ENCODE data around the gene STK11. TPM values are rescaled to one million over a fixed set of nuclear protein-coding genes. Genes with fewer than 3 reads are reported as not detected.

Gene STK11
- total RNA-seq, 1 donor from 2014 or later = 61.3 TPM

DNA sequence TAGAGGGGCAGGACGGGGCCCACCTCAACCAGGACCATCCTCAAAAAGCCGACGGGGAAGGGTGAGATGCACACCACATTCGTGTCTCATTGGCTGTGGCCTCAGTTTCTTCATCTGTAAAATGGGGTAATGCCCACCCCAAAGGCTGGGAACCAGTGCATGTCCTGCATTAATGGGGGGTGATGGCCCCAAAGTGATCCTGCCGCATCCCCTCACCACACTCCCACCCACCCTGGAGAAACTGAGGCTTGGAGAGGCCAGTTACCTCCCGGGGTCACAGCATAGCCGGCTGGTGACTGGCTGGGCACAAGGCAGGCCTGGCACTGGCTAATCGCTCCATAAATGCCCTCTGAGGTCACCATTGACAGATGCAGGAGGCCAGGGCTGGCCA is 42.2 kb downstream of the STK11 start:
- Mint-ChIP-seq H3K27me3 (ENCODE audit: unreplicated experiment) (no peaks in the 10 kb centered on the region), H3K4me3 (ENCODE audit: unreplicated experiment) (no peak overlapping the region), H3K27ac (ENCODE audit: unreplicated experiment) (no peak overlapping the region), H3K36me3 (ENCODE audit: unreplicated experiment) (peaks cover 8% of the 10 kb centered on the region), H3K4me1 (ENCODE audit: unreplicated experiment) (peaks cover 24% of the 10 kb centered on the region), H3K9me3 (ENCODE audit: unreplicated experiment) (no peaks in the 10 kb centered on the region)
- no peak for DNase-seq (ENCODE audit: extremely low spot score, unreplicated experiment)
- TF ChIP-seq CTCF (IDR thresholded peaks at IDR 0.05) = no peak

DNA sequence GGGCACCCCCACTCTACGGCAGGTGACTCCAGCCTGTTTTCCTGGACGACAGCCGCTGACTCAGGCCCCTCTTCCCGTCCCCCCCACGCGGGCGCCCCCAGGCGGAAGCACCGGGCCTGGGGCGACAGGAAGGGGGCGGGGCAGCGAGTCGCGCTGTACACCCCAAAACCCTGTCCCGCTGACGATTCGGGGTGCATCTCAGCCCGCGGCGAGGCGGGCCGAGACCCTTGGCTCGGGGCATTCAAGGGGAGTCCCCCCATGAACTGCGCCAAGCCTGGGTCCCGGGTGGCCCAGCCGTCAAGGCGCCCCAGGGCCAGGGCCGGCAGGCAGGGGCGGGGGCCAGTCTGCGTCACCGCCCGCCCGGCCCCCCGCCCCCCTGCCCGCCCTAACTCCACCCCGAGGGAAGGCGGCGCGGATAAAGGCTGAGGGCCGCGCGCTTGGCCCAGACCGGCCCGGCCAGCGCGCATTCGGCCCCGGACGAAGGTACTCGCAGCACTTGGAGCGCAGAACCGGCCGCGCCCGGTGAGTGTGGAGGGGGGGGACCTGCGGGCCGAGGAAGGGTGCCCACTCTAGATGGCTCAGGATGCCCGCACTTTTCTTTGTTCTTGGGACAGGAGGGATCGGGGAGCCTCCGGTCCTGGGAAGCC is 42.7 kb downstream of the STK11 start, which contains the start of gene MIDN:
MIDN (plus strand) TSS at position 445 of the 647 bp plus-strand sequence. CDS start 1,714 bp downstream, outside the sequence.
- no peak for TF ChIP-seq CTCF (IDR thresholded peaks at IDR 0.05)
- no peaks in the 10 kb centered on the region for H3K9me3 Mint-ChIP-seq (ENCODE audit: unreplicated experiment)
- peaks cover 8% of the 10 kb centered on the region for H3K36me3 Mint-ChIP-seq (ENCODE audit: unreplicated experiment)
- DNase-seq (ENCODE audit: extremely low spot score, unreplicated experiment) = peak; percentile 93
- H3K27me3 Mint-ChIP-seq (ENCODE audit: unreplicated experiment) = no peaks in the 10 kb centered on the region
- peak within 1 kb of the TSS; percentile 79 for H3K4me3 Mint-ChIP-seq (ENCODE audit: unreplicated experiment)
- peaks cover 21% of the 10 kb centered on the region for H3K4me1 Mint-ChIP-seq (ENCODE audit: unreplicated experiment)
- peak within 1 kb of the TSS; percentile 86 for H3K27ac Mint-ChIP-seq (ENCODE audit: unreplicated experiment)

DNA sequence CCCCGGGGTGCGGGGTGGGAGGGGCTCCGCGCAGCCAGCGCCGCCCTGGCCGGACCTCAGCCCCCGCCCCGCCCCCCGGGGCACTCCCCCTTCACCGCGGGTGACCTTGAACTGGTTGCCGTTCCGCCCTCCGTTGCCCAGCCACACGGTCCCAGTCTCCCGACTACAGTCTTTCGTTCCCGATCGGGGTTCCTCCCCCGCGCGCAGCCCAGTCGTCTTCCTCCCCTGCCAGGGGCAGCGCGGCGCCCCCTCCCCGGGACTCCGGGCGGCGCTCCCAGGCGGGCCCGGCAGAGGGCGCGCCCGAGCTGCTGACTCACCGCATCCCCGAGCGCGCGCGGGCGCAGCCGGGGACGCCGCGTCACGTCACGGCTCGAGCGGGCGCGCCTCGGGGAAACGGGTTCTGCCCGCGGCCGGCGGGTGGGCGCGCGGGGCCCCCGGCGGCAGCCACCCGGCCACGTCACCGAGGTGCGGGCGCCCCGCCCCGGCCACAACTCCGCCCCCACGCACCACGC is 43.3 kb downstream of the STK11 start:
- peak; percentile 96 for DNase-seq (ENCODE audit: extremely low spot score, unreplicated experiment)
- Mint-ChIP-seq H3K9me3 (ENCODE audit: unreplicated experiment) (no peaks in the 10 kb centered on the region), H3K4me3 (ENCODE audit: unreplicated experiment) (peak overlapping the region; percentile 79)

DNA sequence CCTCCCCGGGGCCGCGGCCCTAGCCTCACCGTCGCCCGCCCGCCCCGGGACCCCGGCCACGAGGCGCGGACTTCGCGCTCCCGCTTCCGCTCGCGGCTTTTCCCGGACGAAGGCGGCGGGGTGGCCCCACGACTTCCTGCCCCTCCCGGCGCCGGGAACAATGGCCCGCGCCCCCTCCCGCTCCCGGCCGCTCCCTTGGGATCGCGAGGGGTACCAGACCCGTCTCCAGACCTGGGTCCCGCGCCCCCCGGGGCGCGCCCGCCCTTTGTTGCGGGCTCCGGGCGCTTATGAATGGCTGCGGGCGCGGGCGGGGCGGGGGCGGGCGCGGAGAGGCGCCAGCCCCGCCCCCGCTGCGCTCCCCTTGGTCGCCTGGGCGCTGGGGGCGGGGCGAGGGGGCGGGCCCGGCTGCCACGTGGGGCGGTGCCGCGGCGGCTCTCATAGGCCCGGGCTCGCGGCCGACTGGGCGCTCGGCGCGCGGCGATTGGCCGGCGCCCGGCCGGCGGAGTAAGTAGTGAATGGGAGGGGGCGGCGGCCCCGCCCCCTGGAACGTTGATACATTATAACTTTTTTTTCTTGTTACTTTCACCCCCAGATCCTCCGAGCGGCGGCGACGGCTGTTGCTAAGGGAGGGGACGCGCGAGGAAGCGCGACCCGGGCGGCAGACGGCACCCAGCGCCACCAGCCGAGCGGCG is 43.9 kb downstream of the STK11 start:
- Mint-ChIP-seq H3K4me3 (ENCODE audit: unreplicated experiment) (peak overlapping the region; percentile 65), H3K27ac (ENCODE audit: unreplicated experiment) (peak overlapping the region; percentile 41), H3K9me3 (ENCODE audit: unreplicated experiment) (no peaks in the 10 kb centered on the region), H3K27me3 (ENCODE audit: unreplicated experiment) (no peaks in the 10 kb centered on the region), H3K36me3 (ENCODE audit: unreplicated experiment) (peaks cover 8% of the 10 kb centered on the region), H3K4me1 (ENCODE audit: unreplicated experiment) (peaks cover 24% of the 10 kb centered on the region)
- peak; percentile 98 for DNase-seq (ENCODE audit: extremely low spot score, unreplicated experiment)
- TF ChIP-seq CTCF (IDR thresholded peaks at IDR 0.05) = no peak

More for the DNA sequence above, 43.3 kb downstream of the STK11 start:
- no peaks in the 10 kb centered on the region for H3K27me3 Mint-ChIP-seq (ENCODE audit: unreplicated experiment)
- peaks cover 25% of the 10 kb centered on the region for H3K4me1 Mint-ChIP-seq (ENCODE audit: unreplicated experiment)
- H3K36me3 Mint-ChIP-seq (ENCODE audit: unreplicated experiment) = peaks cover 8% of the 10 kb centered on the region
- peak; percentile 85 for TF ChIP-seq CTCF (IDR thresholded peaks at IDR 0.05)
- peak overlapping the region; percentile 86 for H3K27ac Mint-ChIP-seq (ENCODE audit: unreplicated experiment)

DNA sequence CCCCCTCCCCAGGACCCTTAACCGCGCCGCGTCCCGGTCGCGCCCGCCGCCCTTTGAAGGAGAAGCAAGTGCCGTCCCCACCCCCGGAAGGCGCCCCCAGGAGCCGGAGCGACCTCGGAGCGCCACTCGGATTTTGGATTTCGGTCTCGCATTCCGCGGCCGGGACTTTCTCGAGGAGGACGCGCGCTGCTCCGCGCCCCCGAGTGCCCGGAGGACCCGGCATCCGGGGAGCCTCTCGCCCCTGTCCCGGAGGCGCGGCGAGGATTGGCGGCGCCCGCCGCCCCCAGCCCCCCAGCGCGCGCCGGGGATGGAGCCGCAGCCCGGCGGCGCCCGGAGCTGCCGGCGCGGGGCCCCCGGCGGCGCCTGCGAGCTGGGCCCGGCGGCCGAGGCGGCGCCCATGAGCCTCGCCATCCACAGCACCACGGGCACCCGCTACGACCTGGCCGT is 44.4 kb downstream of the STK11 start:
- peak overlapping the region; percentile 65 for H3K4me3 Mint-ChIP-seq (ENCODE audit: unreplicated experiment)
- DNase-seq (ENCODE audit: extremely low spot score, unreplicated experiment) = no peak
- H3K4me1 Mint-ChIP-seq (ENCODE audit: unreplicated experiment) = peaks cover 26% of the 10 kb centered on the region
- H3K36me3 Mint-ChIP-seq (ENCODE audit: unreplicated experiment) = peaks cover 12% of the 10 kb centered on the region
- H3K27ac Mint-ChIP-seq (ENCODE audit: unreplicated experiment) = no peak overlapping the region
- no peaks in the 10 kb centered on the region for H3K27me3 Mint-ChIP-seq (ENCODE audit: unreplicated experiment)
- H3K9me3 Mint-ChIP-seq (ENCODE audit: unreplicated experiment) = no peaks in the 10 kb centered on the region
- TF ChIP-seq CTCF (IDR thresholded peaks at IDR 0.05) = no peak

Measured in osteocyte (in vitro differentiated cells).